SK-N-SH treated with all-trans-retinoic acid at 6 μM for 48 hours (cell line): ENCODE results near the gene TBX10.
"Not testable (repeated sequence)": the region's sequence is repeated elsewhere in the genome, so short reads cannot be mapped to it uniquely, and the experiment has no call there.

Experiments used
- ATAC-seq: fragments of 200-7000 bp; cut with Tn5 transposase; 3 replicates; pipeline ENCODE4 v1.9.1; 2020; ENCODE audit warnings: mild to moderate bottlenecking, moderate library complexity
- ARNTL ChIP-seq: fragments of 450-650 bp; formaldehyde crosslinking; IDR thresholded peaks from 2 replicates; pipeline ENCODE4 v1.5.0; 2020; ENCODE audit warnings: low read depth, mild to moderate bottlenecking, moderate library complexity, borderline replicate concordance
- BACH2 ChIP-seq: fragments of 250-450 bp; sonication (Bioruptor Pico); IDR thresholded peaks from 2 replicates; pipeline ENCODE4 v1.9.0; 2021; ENCODE audit warnings: mild to moderate bottlenecking, borderline replicate concordance
- ESRRG ChIP-seq: fragments of 250-450 bp; sonication (Bioruptor Pico); IDR thresholded peaks from 2 replicates; pipeline ENCODE4 v1.6.1; 2021; ENCODE audit warnings: mild to moderate bottlenecking
- ISL1 ChIP-seq: fragments of 250-450 bp; sonication (Bioruptor Pico); IDR thresholded peaks from 2 replicates; pipeline ENCODE4 v2.1.2; 2022; ENCODE audit warnings: mild to moderate bottlenecking, moderate library complexity
- OSR1 ChIP-seq: fragments of 250-450 bp; sonication (Bioruptor Pico); IDR thresholded peaks from 2 replicates; pipeline ENCODE4 v1.8.0; 2022; ENCODE audit warnings: moderate library complexity, mild to moderate bottlenecking, inconsistent platforms
- SNAI2 ChIP-seq: fragments of 250-450 bp; sonication (Bioruptor Pico); IDR thresholded peaks from 2 replicates; pipeline ENCODE4 v1.5.0; 2020; ENCODE audit warnings: mild to moderate bottlenecking, moderate library complexity
- TCF4 ChIP-seq: fragments of 250-450 bp; sonication (Bioruptor Pico); IDR thresholded peaks from 2 replicates; pipeline ENCODE4 v1.8.0; 2021; ENCODE audit warnings: mild to moderate bottlenecking, moderate library complexity, borderline replicate concordance
- TOX ChIP-seq: fragments of 250-450 bp; sonication (Bioruptor Pico); IDR thresholded peaks from 2 replicates; pipeline ENCODE4 v1.8.0; 2021; ENCODE audit warnings: mild to moderate bottlenecking, moderate library complexity, borderline replicate concordance
- ZNF70 ChIP-seq: fragments of 450-650 bp; formaldehyde crosslinking; IDR thresholded peaks from 2 replicates; pipeline ENCODE4 v1.5.0; 2020; ENCODE audit warnings: mild to moderate bottlenecking, moderate library complexity
- TF ChIP-seq, protein P1 (sequence below): fragments of 250-450 bp; sonication (Bioruptor Pico); IDR thresholded peaks from 2 replicates; pipeline ENCODE4 v1.8.0; 2020; ENCODE audit warnings: mild to moderate bottlenecking, moderate library complexity, borderline replicate concordance
- TF ChIP-seq, protein P2 (sequence below): fragments of 250-450 bp; sonication (Bioruptor Pico); IDR thresholded peaks from 2 replicates; pipeline ENCODE4 v1.8.0; 2021; ENCODE audit warnings: low read depth, mild to moderate bottlenecking, moderate library complexity, borderline replicate concordance
- TF ChIP-seq, protein P3 (sequence below): fragments of 250-450 bp; sonication (Bioruptor Pico); IDR thresholded peaks from 2 replicates; pipeline ENCODE4 v1.5.0; 2020; ENCODE audit warnings: mild to moderate bottlenecking, moderate library complexity
- TF ChIP-seq, protein P4 (sequence below): fragments of 250-450 bp; sonication (Bioruptor Pico); IDR thresholded peaks from 2 replicates; pipeline ENCODE4 v1.5.1; 2021; ENCODE audit warnings: mild to moderate bottlenecking, moderate library complexity

Gene TBX10

DNA sequence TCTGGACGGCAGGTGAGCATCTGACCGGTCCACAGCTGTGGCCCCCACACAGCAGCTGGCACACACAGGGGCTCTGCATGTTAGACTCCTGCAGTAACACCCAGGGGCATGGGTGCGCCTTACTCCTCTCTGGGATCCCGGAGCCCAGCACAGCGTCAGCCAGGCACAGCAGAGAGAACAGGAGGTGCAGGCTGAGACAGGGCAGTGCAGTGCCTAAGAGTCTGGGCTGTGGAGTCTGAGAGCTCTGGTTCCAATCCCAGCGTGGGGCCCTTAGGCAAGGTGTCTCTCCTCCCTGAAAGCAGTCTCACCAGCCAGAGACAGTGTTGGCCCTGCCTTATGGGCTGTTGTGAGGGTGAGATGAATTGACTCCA is 12.1 kb downstream of the TBX10 start:
- no peak for TF ChIP-seq ZNF70
- no peak for ATAC-seq

DNA sequence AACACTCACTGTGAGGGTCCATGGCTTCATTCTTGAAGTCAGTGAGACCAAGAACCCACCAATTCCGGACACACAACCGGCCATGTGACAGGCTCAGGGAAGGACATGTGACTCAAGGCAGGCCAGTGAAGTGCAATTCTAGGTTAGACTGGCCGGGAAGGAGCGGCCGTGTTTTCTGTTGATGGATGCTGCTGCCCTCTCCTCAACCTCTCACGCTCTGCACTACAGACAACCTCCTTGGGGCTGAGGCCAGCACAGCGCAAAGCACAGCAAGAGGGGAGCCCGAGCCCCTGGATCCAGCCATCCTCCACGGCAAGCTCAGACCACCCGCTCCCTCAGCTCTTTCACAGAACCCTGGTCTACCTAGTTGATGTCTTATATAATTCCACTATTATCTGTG is 12.6 kb downstream of the TBX10 start:
- TF ChIP-seq ARNTL (CRISPR knock-in tag) (no peak), SNAI2 (no peak), OSR1 (CRISPR knock-in tag) (no peak), ESRRG (no peak), BACH2 (no peak), ISL1 (no peak), TCF4 (no peak)
- TF ChIP-seq, protein P1, sequence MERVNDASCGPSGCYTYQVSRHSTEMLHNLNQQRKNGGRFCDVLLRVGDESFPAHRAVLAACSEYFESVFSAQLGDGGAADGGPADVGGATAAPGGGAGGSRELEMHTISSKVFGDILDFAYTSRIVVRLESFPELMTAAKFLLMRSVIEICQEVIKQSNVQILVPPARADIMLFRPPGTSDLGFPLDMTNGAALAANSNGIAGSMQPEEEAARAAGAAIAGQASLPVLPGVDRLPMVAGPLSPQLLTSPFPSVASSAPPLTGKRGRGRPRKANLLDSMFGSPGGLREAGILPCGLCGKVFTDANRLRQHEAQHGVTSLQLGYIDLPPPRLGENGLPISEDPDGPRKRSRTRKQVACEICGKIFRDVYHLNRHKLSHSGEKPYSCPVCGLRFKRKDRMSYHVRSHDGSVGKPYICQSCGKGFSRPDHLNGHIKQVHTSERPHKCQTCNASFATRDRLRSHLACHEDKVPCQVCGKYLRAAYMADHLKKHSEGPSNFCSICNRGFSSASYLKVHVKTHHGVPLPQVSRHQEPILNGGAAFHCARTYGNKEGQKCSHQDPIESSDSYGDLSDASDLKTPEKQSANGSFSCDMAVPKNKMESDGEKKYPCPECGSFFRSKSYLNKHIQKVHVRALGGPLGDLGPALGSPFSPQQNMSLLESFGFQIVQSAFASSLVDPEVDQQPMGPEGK = no peak
- TF ChIP-seq, protein P2, sequence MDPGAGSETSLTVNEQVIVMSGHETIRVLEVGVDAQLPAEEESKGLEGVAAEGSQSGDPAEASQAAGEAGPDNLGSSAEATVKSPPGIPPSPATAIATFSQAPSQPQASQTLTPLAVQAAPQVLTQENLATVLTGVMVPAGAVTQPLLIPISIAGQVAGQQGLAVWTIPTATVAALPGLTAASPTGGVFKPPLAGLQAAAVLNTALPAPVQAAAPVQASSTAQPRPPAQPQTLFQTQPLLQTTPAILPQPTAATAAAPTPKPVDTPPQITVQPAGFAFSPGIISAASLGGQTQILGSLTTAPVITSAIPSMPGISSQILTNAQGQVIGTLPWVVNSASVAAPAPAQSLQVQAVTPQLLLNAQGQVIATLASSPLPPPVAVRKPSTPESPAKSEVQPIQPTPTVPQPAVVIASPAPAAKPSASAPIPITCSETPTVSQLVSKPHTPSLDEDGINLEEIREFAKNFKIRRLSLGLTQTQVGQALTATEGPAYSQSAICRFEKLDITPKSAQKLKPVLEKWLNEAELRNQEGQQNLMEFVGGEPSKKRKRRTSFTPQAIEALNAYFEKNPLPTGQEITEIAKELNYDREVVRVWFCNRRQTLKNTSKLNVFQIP (CRISPR knock-in tag) = no peak
- ATAC-seq = no peak

DNA sequence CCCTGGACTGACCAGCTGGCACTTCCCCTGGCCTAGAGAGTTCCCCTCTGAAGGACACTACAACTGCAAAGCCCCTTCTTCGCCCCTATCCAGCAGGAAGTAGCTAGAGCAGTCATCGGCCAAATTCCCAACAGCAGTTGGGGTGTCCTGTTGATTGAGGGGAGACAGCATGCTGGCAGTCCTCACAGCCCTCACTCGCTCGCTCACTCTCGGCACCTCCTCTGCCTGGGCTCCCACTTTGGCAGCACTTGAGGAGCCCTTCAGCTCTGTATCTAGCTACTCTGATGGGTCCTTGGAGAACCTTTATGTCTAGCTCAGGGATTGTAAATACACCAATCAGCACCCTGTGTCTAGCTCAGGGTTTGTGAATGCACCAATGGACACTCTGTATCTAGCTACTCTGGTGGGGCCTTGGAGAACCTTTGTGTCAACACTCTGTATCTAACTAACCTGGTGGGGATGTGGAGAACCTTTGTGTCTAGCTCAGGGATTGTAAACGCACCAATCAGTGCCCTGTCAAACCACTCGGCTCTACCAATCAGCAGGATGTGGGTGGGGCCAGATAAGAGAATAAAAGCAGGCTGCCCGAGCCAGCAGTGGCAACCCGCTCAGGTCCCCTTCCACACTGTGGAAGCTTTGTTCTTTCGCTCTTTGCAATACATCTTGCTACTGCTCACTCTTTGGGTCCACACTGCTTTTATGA is 13.3 kb downstream of the TBX10 start:
- ATAC-seq = not testable (repeated sequence)

DNA sequence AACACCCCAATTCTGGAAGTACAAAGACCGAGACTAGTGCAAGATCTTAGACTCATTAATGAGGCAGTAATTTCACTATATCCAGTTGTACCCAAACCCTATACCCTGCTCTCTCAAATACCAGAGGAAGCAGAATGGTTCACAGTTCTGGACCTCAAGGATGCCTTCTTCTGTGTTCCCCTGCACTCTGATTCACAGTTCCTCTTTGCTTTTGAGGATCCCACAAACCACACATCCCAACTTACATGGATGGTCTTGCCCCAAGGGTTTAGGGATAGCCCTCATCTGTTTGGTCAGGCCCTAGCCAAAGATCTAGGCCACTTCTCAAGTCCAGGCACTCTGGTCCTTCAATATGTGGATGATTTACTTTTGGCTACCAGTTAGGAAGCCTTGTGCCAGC is 15.8 kb downstream of the TBX10 start:
- not testable (repeated sequence) for ATAC-seq

DNA sequence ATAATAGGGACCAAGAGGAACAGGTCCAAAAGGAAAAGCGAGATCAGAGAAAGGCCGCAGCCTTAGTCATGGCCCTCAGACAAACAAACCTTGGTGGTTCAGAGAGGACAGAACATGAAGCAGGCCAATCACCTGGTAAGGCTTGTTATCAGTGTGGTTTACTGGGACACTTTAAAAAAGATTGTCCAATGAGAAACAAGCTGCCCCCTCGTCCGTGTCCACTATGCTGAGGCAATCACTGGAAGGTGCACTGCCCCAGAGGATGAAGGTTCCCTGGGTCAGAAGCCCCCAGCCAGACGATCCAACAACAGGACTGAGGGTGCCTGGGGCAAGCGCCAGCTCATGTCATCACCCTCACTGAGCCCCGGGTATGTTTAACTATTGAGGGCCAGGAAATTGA is 16.7 kb downstream of the TBX10 start:
- ATAC-seq = not testable (repeated sequence)

DNA sequence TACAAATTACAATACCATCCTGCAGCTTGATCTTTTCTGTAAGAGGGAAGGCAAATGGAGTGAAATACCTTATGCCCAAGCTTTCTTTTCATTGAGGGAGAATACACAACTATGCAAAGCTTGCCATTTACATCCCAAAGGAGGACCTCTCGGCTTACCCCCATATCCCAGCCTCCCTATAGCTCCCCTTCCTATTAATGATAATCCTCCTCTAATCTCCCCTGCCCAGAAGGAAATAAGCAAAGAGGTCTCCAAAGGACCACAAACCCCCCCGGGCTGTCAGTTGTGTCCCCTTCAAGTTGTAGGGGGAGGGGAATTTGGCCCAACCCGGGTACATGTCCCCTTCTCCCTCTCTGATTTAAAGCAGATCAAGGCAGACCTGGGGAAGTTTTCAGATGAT is 17.6 kb downstream of the TBX10 start:
- ATAC-seq = not testable (repeated sequence)

DNA sequence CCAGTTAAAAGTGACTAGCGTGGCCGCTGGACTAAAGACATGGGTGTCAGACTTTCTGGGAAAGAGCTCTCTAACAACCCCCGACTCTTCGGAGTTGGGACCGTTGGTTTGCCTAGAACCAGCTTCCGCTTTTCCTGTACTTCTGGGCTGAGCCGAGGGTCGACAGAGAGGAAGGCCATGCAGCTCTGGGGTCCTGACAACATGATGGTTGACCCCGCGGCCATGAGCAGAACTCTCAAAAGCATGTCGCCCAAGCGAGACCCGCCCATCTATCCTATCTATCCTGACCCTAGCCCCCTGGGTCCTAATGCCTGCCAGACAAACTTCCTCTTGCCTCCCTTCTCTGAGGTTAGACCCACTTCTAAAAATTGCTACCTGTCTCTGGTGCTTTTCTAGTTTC is 18.9 kb downstream of the TBX10 start:
- ATAC-seq = not testable (repeated sequence)

DNA sequence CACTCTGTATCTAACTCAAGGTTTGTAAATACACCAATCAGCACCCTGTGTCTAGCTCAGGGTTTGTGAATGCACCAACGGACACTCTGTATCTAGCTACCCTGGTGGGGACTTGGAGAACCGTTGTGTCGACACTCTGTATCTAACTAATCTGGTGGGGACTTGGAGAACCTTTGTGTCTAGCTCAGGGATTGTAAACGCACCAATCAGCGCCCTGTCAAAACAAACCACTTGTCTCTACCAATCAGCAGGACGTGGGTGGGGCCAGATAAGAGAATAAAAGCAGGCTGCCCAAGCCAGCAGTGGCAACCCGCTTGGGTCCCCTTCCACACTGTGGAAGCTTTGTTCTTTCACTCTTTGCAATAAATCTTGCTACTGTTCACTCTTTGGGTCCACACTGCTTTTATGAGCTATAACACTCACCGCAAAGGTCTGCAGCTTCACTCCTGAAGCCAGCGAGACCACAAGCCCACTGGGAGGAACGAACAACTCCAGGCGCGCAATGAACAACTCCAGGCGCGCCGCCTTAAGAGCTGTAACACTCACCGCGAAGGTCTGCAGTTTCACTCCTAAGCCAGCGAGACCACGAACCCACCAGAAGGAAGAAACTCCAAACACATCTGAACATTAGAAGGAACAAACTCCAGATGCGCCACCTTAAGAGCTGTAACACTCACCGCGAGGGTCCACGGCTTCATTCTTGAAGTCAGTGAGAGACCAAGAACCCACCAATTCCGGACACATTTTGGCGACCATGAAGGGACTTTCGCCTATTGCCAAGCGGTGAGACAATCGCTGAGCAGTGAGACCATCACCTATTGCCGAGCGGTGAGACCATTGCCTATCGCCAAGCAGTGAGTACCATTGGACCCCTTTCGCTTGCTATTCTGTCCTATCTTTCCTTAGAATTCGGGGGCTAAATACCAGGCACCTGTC is 19.6 kb downstream of the TBX10 start:
- ATAC-seq = not testable (repeated sequence)

DNA sequence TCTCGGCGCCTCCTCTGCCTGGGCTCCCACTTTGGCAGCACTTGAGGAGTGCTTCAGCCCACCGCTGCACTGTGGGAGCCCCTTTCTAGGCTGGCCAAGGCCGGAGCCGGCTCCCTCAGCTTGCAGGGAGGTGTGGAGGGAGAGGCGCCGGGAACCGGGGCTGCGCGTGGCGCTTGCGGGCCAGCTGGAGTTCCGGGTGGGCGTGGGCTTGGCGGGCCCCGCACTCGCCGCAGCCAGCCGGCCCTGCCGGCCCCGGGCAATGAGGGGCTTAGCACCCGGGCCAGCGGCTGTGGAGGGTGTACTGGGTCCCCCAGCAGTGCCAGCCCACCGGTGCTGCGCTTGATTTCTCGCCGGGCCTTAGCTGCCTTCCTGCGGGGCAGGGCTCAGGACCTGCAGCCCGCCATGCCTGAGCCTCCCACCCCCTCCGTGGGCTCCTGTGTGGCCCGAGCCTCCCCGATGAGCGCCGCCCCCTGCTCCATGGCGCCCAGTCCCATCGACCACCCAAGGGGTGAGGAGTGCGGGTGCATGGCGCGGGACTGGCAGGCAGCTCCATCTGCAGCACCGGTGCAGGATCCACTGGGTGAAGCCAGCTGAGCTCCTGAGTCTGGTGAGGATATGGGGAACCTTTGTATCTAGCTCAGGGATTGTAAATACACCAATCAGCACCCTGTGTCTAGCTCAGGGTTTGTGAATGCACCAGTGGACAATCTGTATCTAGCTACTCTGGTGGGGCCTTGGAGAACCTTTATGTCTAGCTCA is 20.5 kb downstream of the TBX10 start:
- ATAC-seq = not testable (repeated sequence)

DNA sequence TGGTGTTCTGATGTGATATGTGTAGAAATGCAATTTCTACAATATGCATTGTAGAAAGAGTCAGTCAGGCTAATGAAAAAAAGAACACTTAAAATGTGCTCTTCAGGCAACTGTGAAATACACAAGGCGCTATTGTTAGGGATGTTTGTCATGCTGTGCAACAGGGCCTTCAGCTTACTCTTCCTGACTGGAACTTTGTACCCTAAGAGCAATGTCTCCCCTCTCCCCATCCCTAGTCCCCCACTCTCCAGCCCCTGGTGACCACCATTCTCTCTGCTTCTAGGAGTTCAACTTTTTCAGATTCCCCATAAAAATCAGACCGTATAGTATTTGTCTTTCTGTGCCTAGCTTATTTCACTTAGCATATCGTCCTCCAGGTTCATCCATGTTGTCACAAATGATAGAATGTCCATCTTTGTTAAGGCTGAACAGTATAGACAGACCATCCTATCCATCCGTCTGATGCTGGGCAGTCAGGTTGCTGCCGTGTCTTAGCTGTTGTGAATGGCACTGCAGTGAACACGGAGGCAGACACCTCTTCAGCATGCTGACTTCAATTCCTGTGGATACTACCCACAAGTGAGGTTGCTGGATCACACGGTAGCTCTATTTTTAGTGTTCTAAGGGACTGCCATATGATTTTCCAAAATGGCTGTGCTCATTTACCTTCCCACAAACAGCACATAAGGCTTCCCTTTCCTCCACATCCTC is 22.2 kb downstream of the TBX10 start:
- ATAC-seq = no peak
- TF ChIP-seq, protein P3, sequence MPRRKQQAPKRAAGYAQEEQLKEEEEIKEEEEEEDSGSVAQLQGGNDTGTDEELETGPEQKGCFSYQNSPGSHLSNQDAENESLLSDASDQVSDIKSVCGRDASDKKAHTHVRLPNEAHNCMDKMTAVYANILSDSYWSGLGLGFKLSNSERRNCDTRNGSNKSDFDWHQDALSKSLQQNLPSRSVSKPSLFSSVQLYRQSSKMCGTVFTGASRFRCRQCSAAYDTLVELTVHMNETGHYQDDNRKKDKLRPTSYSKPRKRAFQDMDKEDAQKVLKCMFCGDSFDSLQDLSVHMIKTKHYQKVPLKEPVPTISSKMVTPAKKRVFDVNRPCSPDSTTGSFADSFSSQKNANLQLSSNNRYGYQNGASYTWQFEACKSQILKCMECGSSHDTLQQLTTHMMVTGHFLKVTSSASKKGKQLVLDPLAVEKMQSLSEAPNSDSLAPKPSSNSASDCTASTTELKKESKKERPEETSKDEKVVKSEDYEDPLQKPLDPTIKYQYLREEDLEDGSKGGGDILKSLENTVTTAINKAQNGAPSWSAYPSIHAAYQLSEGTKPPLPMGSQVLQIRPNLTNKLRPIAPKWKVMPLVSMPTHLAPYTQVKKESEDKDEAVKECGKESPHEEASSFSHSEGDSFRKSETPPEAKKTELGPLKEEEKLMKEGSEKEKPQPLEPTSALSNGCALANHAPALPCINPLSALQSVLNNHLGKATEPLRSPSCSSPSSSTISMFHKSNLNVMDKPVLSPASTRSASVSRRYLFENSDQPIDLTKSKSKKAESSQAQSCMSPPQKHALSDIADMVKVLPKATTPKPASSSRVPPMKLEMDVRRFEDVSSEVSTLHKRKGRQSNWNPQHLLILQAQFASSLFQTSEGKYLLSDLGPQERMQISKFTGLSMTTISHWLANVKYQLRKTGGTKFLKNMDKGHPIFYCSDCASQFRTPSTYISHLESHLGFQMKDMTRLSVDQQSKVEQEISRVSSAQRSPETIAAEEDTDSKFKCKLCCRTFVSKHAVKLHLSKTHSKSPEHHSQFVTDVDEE (CRISPR knock-in tag) = no peak
- TF ChIP-seq, protein P4, sequence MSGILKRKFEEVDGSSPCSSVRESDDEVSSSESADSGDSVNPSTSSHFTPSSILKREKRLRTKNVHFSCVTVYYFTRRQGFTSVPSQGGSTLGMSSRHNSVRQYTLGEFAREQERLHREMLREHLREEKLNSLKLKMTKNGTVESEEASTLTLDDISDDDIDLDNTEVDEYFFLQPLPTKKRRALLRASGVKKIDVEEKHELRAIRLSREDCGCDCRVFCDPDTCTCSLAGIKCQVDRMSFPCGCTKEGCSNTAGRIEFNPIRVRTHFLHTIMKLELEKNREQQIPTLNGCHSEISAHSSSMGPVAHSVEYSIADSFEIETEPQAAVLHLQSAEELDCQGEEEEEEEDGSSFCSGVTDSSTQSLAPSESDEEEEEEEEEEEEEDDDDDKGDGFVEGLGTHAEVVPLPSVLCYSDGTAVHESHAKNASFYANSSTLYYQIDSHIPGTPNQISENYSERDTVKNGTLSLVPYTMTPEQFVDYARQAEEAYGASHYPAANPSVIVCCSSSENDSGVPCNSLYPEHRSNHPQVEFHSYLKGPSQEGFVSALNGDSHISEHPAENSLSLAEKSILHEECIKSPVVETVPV = no peak
- TF ChIP-seq BACH2 = no peak
- TF ChIP-seq TOX (CRISPR knock-in tag) = no peak
- no peak for TF ChIP-seq TCF4
- TF ChIP-seq ARNTL (CRISPR knock-in tag) = no peak
- TF ChIP-seq, all 23 proteins: peak for 0
